Esophagus squamous epithelium (tissue), 4 donors: ENCODE results near the gene GPR4.

ENCODE experiments used
- CTCF ChIP-seq, 6 experiments: fragments of 450-650 bp in 4 of 6; fragments of 200-600 bp in 2 of 6; sonication (generic) in 2 of 6; IDR thresholded peaks; one replicate each; pipeline ENCODE4 v1.5.1; 2016 to 2019; ENCODE audit warnings: antibody characterized with exemption in 6 of 6, mild to moderate bottlenecking in 4 of 6, moderate library complexity in 4 of 6
- POLR2A ChIP-seq, 4 donors: fragments of 450-650 bp; IDR thresholded peaks; one replicate each; pipeline ENCODE4 v1.6.1; 2017; ENCODE audit warnings: antibody characterized with exemption in 4 of 4, mild to moderate bottlenecking in 4 of 4, moderate library complexity in 3 of 4

DNA sequence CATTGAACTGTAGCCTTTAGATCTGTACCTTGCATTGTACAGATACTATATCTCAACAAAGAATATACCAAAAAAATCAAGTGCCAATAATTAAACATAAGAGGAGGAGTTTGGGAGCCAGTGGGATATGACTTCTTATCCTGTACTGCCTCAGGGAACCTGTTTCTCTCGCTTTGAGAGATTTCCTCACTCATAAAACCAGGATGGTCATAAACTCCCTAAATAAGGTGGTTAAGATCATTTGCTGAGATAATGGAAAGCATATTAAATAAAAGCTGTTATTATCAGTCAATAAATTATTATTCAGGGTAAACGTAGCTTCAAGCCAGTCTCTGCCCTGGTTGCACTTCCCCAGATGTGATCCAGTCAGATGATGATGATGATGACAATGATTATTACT lies 34.4 kb downstream of the GPR4 start:
- TF ChIP-seq CTCF (IDR thresholded peaks at IDR 0.05), result no peak
- no peak for TF ChIP-seq POLR2A (IDR thresholded peaks at IDR 0.05)
